Esophagus squamous epithelium (tissue), 4 donors: ENCODE measurements around the gene RETN.

Experiments used
- CTCF ChIP-seq, 6 experiments: fragments of 450-650 bp in 4 of 6; fragments of 200-600 bp in 2 of 6; sonication (generic) in 2 of 6; IDR thresholded peaks; one replicate each; pipeline ENCODE4 v1.5.1; 2016 to 2019; ENCODE audit warnings: antibody characterized with exemption in 6 of 6, mild to moderate bottlenecking in 4 of 6, moderate library complexity in 4 of 6
- POLR2A ChIP-seq, 4 donors: fragments of 450-650 bp; IDR thresholded peaks; one replicate each; pipeline ENCODE4 v1.6.1; 2017; ENCODE audit warnings: antibody characterized with exemption in 4 of 4, mild to moderate bottlenecking in 4 of 4, moderate library complexity in 3 of 4

DNA sequence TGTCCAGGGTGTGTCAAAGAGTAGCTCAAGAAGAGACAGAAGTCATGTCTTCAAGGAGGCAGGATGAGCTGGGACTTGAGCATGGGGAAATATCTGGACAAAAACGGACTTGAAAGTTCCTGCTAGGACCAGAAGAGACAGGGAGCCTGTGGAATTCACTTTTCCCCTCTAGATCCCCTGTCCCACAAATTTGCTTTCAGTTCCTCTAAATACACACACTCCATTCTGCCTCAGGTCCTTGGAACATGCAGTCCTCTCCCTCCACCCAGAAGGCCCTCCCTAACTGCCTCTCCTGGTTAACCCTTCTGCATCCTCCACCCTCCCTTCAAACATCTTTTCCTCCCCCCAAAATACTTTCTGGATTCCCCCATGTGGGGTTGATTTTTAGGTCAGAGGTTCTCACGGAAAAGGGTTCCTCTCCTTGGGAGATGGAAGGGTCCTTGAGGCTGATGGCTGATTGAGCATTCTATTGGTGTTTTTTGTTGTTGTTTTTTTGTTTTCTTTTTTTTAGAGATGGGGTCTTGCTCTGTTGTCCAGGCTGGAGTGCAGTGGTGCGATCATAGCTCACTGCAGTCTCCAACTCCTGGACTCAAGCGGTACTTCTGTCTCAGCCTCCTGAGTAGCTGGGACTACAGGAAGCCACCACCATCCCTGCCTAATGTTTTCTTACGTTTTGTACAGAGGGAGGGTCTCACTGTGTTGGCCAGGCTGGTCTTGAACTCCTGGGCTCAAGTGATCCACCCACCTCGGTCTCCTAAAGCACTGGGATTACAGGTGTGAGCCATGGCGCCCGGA, 6.9 kb upstream of the RETN start:
- no peak for TF ChIP-seq CTCF (IDR thresholded peaks at IDR 0.05)
- TF ChIP-seq POLR2A (IDR thresholded peaks at IDR 0.05) = no peak
